ENCODE results near the gene PLEKHG3. TPM values are rescaled to one million over a fixed set of nuclear protein-coding genes. Genes with fewer than 3 reads are reported as not detected.

PLEKHG3 gene
- total and polyA plus RNA-seq, 8 donors: 33.3 to 60.7 (median 39.7) TPM

- DNase-seq (peak in 1 of 6 donors; percentile 23), ATAC-seq (no peak), FAIRE-seq (no peak)
- no peak overlapping the region for H3K4me3 ChIP-seq
- H3K27me3 ChIP-seq: no peaks in the 10 kb centered on the region
- WGBS, 2 donors: 59 to 70% methylated on average over 6 of the region's 6 CpGs
- H3K9me3 ChIP-seq: no peaks in the 10 kb centered on the region
- TF ChIP-seq, protein P1, sequence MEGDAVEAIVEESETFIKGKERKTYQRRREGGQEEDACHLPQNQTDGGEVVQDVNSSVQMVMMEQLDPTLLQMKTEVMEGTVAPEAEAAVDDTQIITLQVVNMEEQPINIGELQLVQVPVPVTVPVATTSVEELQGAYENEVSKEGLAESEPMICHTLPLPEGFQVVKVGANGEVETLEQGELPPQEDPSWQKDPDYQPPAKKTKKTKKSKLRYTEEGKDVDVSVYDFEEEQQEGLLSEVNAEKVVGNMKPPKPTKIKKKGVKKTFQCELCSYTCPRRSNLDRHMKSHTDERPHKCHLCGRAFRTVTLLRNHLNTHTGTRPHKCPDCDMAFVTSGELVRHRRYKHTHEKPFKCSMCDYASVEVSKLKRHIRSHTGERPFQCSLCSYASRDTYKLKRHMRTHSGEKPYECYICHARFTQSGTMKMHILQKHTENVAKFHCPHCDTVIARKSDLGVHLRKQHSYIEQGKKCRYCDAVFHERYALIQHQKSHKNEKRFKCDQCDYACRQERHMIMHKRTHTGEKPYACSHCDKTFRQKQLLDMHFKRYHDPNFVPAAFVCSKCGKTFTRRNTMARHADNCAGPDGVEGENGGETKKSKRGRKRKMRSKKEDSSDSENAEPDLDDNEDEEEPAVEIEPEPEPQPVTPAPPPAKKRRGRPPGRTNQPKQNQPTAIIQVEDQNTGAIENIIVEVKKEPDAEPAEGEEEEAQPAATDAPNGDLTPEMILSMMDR (IDR thresholded peaks at IDR 0.05): no peak
- peak overlapping the region; percentile 4 to 78 (median 44) for H3K27ac ChIP-seq
- H3K4me1 ChIP-seq: peaks cover 30 to 61% (median 46%) of the 10 kb centered on the region in 3 donors
- peaks cover 0 to 27% (median 4%) of the 10 kb centered on the region in 3 donors for H3K36me3 ChIP-seq
- intact Hi-C loops (cut with DNase I): no loop called here
Measured at GRCh38 chr14:64725879-64726584, 21.8 kb downstream of the PLEKHG3 start.

DNA sequence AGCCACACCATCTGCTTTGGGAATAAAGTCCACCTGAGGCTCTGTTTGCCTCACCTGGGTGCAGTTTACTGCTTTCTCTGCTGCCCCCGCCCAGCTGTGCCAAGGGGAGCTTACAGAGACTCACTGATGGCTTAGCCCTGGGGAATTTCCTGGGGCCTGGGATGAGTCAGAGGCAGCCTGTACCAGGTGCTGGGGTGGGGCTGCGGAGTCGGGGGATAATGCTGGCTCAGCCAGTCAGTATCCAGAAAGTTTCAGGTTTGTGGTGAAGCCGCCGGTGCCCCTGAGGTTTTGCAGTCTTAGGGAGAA, 22.3 kb downstream of the PLEKHG3 start:
- Histone ChIP-seq H3K4me1 (peaks cover 25 to 56% (median 40%) of the 10 kb centered on the region in 3 donors), H3K27me3 (no peaks in the 10 kb centered on the region), H3K4me3 (no peak overlapping the region), H3K36me3 (peaks cover 0 to 32% (median 4%) of the 10 kb centered on the region in 3 donors), H3K9me3 (no peaks in the 10 kb centered on the region), H3K27ac (peak overlapping the region; percentile 4 to 78 (median 44))
- WGBS, 2 donors: 13% methylated on average over 5 of the region's 5 CpGs
- TF ChIP-seq, protein P1 (IDR thresholded peaks at IDR 0.05): no peak
- peak; percentile 85 to 93 (median 89) for ATAC-seq
- FAIRE-seq: no peak
- DNase-seq: peak; percentile 83 to 94 (median 86)
- intact Hi-C loops (cut with DNase I): no loop called here

GRCh38 chr14:64727551-64728071, 23.4 kb downstream of the PLEKHG3 start:
- Histone ChIP-seq H3K9me3 (no peaks in the 10 kb centered on the region), H3K36me3 (peaks cover 0 to 43% (median 4%) of the 10 kb centered on the region in 3 donors), H3K27ac (peak overlapping the region in 2 of 4 donors; percentile 60 to 78), H3K4me3 (no peak overlapping the region), H3K27me3 (no peaks in the 10 kb centered on the region), H3K4me1 (peaks cover 14 to 46% (median 30%) of the 10 kb centered on the region in 3 donors)
- FAIRE-seq (no peak), DNase-seq (peak in 3 of 6 donors; percentile 47 to 79 (median 57)), ATAC-seq (peak in 2 of 4 donors; percentile 9 to 16)
- WGBS, 2 donors: 53 to 55% methylated on average over 22 of the region's 22 CpGs
- intact Hi-C loops (cut with DNase I): no loop called here
- TF ChIP-seq, protein P1 (IDR thresholded peaks at IDR 0.05): no peak

DNA sequence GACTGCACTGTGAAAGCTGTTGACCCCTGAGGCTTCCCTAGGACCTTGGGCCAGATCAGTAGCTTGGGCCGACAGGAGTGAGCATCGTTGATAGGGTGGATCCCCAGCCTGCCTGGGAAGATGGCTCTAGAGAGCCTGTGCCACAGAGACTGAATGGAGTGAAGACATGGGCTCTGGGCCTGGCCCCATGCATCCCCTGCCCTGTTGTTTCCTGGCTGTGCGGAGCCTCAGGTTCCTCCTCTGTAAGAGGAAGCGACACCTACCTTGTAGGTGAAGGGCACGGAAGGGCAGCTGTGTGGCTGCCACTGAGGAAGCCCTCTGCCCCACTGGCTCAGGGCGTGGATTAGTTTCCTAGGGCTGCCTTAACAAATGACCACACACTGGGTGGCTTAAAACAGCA, 23.9 kb downstream of the PLEKHG3 start:
- no peak overlapping the region for H3K27ac ChIP-seq
- peak in 2 of 6 donors; percentile 13 to 44 for DNase-seq
- peaks cover 0 to 48% (median 9%) of the 10 kb centered on the region in 3 donors for H3K36me3 ChIP-seq
- no peak for ATAC-seq
- intact Hi-C loops (cut with DNase I): no loop called here
- no peak for FAIRE-seq
- TF ChIP-seq, protein P1 (IDR thresholded peaks at IDR 0.05): no peak
- H3K9me3 ChIP-seq: no peaks in the 10 kb centered on the region
- peaks cover 12 to 44% (median 27%) of the 10 kb centered on the region in 3 donors for H3K4me1 ChIP-seq
- WGBS, 2 donors: 83 to 87% methylated on average over 6 of the region's 6 CpGs
- no peak overlapping the region for H3K4me3 ChIP-seq
- no peaks in the 10 kb centered on the region for H3K27me3 ChIP-seq

- DNase-seq: peak in 1 of 6 donors; percentile 38
- H3K4me3 ChIP-seq: no peak overlapping the region
- no peak for FAIRE-seq
- TF ChIP-seq, protein P1 (IDR thresholded peaks at IDR 0.05): no peak
- H3K9me3 ChIP-seq: no peaks in the 10 kb centered on the region
- H3K27me3 ChIP-seq: no peaks in the 10 kb centered on the region
- H3K27ac ChIP-seq: no peak overlapping the region
- WGBS, 2 donors: 91 to 95% methylated on average over 10 of the region's 10 CpGs
- intact Hi-C loops (cut with DNase I): no loop called here
- ATAC-seq: no peak
- peaks cover 0 to 52% (median 13%) of the 10 kb centered on the region in 3 donors for H3K36me3 ChIP-seq
- H3K4me1 ChIP-seq: peaks cover 12 to 40% (median 27%) of the 10 kb centered on the region in 3 donors
Measured at GRCh38 chr14:64728856-64729255, 24.6 kb downstream of the PLEKHG3 start.

All from pancreas (tissue), 10 donors.